ENCODE measurements around the gene ABHD16A. TPM values are rescaled to one million over a fixed set of nuclear protein-coding genes. Genes with fewer than 3 reads are reported as not detected.

ABHD16A gene
- total RNA-seq, 1 donor from 2014 or later: 33.7 TPM

DNA sequence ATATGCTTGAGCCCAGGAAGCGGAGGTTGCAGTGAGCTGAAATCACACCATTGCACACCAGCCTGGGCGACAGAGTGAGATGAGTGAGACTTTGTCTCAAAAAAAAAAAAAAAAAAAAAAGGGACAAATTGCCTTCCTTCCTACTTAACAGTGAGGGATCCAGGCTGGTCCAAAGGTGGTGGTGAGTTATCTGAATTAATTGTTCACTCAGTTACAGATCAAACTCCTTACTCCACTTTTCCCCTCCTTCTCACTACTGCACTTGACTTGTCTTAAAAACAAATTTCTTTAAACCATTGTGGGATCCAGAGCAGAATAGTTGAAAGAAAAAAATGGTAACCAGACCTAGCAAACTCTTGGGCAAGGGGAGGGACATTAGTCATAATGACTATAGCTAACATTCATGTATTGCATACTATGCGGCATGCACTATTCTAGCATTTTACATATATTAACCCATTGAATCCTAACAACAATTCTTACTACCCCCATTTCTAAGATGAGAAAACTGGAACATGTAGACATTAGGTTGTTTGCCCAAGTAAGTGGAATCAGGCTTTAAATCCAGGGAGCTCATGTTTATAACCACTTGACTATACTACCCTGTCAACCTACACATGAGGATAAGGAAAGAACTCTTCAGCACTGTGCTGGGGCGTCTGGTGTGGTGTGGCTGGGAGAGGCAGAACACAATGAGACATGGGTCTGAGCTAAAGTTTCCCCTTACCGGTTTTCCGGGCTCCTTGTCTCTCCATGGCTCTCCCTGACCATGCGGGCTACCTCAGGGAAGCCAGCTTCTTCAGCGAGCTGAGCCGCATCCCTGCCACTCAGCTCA, 39.8 kb downstream of the ABHD16A start:
- DNase-seq (ENCODE audit: low spot score): no peak

- no peak for DNase-seq (ENCODE audit: low spot score)
Observed at GRCh38 chr6:31662124-31662723, 40.9 kb downstream of the ABHD16A start.

- no peak for DNase-seq (ENCODE audit: low spot score)
Observed at GRCh38 chr6:31661262-31662123, 41.6 kb downstream of the ABHD16A start.

DNA sequence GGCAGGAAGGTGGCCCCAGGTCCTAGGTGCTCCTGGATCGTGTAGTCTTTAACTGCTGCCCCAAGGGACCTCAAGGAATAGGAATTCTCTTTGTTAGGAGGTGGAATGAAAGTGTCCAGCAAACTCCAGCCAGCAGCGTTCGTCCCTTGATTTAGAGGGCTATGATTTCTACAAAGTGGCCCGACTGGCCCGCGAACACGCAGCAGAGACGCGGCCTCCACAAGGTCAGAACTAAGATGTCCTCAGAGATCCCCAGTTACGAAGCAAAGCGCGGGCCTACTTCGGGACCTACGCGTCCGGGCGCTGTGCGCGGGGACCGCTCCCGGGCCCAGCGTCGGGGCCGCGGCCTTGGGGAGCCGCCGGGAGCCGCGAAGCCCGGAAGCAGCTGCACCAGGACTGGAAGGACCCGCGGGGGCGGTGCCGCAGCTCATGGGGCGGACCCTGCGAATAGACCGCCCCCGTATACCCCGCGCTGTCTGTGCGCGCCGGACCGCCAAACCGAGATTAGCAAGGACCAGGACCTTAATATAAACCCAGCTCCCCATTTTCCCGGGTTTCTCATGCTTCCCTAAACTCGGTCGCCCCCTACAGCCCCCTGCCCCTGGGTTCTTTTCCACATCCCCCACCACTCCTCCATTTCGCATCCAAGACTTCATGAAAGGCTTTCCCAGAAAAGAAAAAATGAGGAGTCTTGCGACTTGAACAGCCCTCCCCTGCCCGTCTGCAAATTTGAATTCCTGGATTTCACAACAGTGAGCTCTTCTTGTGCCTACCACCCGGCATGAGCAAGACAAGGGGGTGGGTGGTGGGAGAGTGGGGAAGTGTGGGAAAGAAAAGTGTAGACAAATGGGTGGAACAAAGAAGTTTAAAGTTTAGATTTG, 42.5 kb downstream of the ABHD16A start, which contains the start of gene C6orf47:
TSS of gene C6orf47 (minus strand) at position 398 of the 881 bp plus-strand sequence. CDS start 831 bp downstream, outside the sequence.
- peak; percentile 91 for DNase-seq (ENCODE audit: low spot score)

GRCh38 chr6:31659649-31660380, 43.3 kb downstream of the ABHD16A start:
- DNase-seq (ENCODE audit: low spot score): peak; percentile 35

- DNase-seq (ENCODE audit: low spot score): no peak
Observed at GRCh38 chr6:31658983-31659648, 44.0 kb downstream of the ABHD16A start.

DNA sequence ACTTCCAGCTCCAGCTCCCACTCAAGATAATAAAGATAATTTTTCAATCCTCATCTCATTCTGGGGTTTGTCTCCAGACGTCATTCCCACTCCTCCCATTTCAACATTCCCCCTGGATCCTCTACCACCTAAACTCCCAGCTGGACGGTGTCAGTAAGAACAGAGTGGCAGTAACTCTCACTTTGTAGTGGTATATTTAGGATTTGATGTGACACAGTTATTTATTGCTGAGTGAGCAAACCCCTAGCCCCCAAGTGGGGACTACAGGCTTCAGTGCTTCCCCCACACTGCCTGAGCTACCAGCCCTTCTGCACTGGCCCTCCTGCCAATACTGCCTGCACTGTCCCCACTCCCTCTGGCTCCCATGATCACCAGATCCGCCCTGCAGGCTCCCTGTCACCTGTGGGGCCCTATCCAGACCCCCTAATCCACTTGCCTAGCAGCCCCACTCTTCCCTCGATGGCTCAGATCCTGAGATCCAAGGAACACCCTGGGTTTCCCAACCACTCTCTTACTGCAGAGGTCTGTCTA, 44.9 kb downstream of the ABHD16A start:
- no peak for DNase-seq (ENCODE audit: low spot score)

- no peak for DNase-seq (ENCODE audit: low spot score)
Observed at GRCh38 chr6:31657406-31658157, 45.5 kb downstream of the ABHD16A start.

- DNase-seq (ENCODE audit: low spot score): no peak
Observed at GRCh38 chr6:31655349-31656237, 47.5 kb downstream of the ABHD16A start, which contains the start of gene APOM. TSS of gene APOM (plus strand) at chr6:31655894. CDS start at chr6:31655967, 73 bp downstream.

DNA sequence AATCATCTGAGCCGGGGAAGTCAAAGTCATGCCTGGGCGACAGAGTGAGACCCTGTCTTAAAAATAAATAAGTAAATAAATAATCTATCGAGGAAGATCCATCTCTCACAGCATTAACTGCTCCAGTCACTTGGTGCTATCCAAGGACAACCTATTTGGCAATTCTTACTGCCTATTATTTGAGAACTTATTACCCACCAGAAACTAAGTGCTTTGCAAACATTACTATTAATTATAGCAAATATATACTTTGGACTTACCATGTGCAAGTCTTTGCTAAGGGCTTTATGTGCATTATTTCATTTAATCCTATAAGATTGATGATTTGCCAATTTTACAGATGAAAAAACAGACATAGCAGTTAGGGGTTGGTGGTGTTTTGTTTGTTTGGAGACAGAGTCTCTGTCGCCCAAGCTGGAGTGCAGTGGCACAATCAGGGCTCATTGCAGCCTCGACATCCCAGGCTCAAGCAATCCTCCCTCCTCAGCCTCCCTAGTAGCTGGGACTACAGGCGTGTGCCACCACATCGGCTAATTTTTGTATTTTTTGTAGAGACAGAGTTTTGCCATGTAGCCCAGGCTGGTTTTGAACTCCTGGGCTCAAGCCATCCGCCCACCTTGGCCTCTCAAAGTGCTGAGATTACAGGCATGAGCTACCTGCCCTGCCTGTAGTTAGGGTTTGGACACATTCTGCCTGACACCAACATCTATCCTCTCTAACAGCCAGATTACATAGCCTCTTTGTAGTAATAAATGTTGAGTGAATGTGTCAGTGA, 48.4 kb downstream of the ABHD16A start:
- DNase-seq (ENCODE audit: low spot score): no peak

DNA sequence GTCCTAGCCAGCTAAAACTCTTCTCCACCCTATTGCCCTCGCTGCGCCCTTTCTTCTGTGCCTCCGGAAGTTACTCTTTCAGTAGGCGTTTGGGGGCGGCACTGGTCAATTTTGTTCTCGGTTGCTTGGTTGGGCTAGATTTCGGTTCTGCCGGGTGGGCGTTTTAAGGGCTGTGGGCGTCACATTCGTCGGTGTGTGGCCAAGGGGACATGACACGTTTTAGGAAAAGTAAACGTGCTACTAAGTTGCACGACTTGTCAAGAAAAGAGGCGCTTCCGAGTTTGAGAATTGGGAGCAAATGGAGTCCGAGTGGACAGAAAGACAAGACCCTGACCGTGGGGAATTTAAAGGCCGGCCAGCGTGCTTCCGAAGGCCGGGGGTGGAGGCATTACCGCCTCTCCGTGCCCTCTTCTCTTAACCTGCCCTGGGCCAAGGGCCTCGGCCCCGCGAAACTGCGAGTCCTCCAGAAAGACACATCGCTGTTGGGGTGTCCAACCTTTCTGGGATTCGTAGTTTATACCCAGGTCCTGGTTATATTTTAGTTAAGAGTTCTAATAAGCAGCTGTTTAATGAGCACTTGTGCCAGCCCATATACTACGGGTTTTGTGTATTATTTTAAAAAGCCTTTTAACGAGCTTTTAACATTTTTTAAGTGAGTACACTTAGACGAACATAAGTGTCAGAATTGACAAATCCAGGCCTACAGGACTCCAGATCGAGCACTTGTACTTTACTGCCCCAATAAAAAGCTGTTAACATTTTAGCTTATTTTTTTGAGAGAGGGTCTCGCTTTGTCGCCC, 50.0 kb downstream of the ABHD16A start:
- DNase-seq (ENCODE audit: low spot score): no peak

GRCh38 chr6:31651602-31652191, 51.4 kb downstream of the ABHD16A start:
- peak; percentile 73 for DNase-seq (ENCODE audit: low spot score)

- no peak for DNase-seq (ENCODE audit: low spot score)
Observed at GRCh38 chr6:31645325-31645724, 57.8 kb downstream of the ABHD16A start.

GRCh38 chr6:31643818-31644454, 59.2 kb downstream of the ABHD16A start:
- DNase-seq (ENCODE audit: low spot score): no peak

All from umbilical cord (tissue), 2 donors.